ENCODE measurements around the gene RUBCNL. TPM values are rescaled to one million over a fixed set of nuclear protein-coding genes. Genes with fewer than 3 reads are reported as not detected.

The RUBCNL gene
- total RNA-seq, 2 experiments from 2014 or later: 352 to 383 TPM

DNA sequence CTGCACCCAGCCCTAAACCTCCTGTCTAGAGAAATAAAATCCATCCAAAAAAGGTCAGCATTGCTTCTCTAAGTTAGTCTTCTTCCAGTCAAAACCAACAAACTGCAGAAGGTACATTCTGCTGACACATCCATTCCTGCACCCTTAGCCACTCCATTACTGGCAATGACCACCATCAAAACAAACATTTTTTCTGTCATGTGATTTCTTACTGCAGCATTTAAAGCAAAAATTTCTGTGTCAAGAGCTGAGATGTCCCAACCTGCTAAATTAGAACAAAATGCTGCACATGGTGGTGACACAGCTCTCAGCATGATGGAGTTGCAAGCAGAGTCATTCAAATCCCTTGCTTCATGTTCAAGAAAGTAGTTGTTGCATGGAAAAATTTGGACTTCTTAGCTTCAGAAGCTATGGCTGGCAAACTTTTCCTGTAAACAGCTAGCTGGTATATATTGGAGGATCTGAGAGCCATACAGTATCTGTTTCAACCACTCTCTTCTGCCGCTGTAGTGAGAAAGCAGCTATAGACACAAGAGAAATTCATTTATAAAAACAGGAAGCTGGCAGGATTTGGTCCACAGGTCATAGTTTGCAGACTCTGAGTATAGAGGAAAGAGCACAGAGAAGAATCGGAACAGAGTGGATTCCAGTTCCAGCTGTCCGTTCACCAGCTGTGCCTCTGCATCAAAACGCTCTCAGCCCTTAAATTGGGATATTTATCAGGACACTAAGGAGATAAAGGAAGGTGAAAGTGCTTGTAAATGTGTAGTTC, 17.4 kb downstream of the RUBCNL start:
- TF ChIP-seq, protein P1, sequence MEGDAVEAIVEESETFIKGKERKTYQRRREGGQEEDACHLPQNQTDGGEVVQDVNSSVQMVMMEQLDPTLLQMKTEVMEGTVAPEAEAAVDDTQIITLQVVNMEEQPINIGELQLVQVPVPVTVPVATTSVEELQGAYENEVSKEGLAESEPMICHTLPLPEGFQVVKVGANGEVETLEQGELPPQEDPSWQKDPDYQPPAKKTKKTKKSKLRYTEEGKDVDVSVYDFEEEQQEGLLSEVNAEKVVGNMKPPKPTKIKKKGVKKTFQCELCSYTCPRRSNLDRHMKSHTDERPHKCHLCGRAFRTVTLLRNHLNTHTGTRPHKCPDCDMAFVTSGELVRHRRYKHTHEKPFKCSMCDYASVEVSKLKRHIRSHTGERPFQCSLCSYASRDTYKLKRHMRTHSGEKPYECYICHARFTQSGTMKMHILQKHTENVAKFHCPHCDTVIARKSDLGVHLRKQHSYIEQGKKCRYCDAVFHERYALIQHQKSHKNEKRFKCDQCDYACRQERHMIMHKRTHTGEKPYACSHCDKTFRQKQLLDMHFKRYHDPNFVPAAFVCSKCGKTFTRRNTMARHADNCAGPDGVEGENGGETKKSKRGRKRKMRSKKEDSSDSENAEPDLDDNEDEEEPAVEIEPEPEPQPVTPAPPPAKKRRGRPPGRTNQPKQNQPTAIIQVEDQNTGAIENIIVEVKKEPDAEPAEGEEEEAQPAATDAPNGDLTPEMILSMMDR (conservative IDR thresholded peaks at IDR 0.05; ENCODE audit: low read length): no peak
- no peak for TF ChIP-seq EZH2phosphoT487 (IDR thresholded peaks at IDR 0.05; ENCODE audit: borderline replicate concordance, low read depth, low read length)
- intact Hi-C loops (cut with micrococcal nuclease; ENCODE audit: unreplicated experiment): loop anchor here (5.0 kb wide), 1 partner anchor 183 kb away; the partner anchor contains the start of gene LRCH1
- peak; percentile 57 for DNase-seq (ENCODE audit: low spot score)
- peaks cover 99% of the 10 kb centered on the region for H3K79me2 ChIP-seq (ENCODE audit: insufficient read depth, low read depth, low read length)
- peaks cover 54% of the 10 kb centered on the region for H3K4me1 ChIP-seq (ENCODE audit: insufficient read depth, low read length, poor library complexity, severe bottlenecking)
- H3K36me3 ChIP-seq (ENCODE audit: insufficient read depth, low read length): peaks cover 100% of the 10 kb centered on the region
- CTCF ChIA-PET (ENCODE audit: unreplicated experiment): interaction anchor here (0.9 kb wide), 1 partner anchor 15 kb away, joined by 4 read pairs; no protein-coding TSS in a partner anchor
- H3K4me3 ChIP-seq (ENCODE audit: low read depth, low read length, poor library complexity, severe bottlenecking): peak overlapping the region; percentile 83
- no peaks in the 10 kb centered on the region for H3K9me3 ChIP-seq (ENCODE audit: low read length)
- H2AFZ ChIP-seq (ENCODE audit: low read length): no peak overlapping the region
- H4K20me1 ChIP-seq (ENCODE audit: insufficient read depth, low read length): peaks cover 44% of the 10 kb centered on the region; the same call in 1 of the 2 replicates
- no TSS peak for BruUV-seq (replicated peaks)
- H3K27ac ChIP-seq (ENCODE audit: low read depth, low read length, poor library complexity, severe bottlenecking): peak overlapping the region; percentile 96
- H3K9me2 ChIP-seq (ENCODE audit: insufficient read depth, low read length): no peaks in the 10 kb centered on the region
- H3K4me2 ChIP-seq (ENCODE audit: low read length): peak overlapping the region; percentile 94
- POLR2A ChIA-PET: interaction anchor here (0.6 to 8.8 kb wide), 7 partner anchors 9 to 378 kb away, joined by 3 to 211 read pairs (median 12); partner anchors contain the start of gene RUBCNL

DNA sequence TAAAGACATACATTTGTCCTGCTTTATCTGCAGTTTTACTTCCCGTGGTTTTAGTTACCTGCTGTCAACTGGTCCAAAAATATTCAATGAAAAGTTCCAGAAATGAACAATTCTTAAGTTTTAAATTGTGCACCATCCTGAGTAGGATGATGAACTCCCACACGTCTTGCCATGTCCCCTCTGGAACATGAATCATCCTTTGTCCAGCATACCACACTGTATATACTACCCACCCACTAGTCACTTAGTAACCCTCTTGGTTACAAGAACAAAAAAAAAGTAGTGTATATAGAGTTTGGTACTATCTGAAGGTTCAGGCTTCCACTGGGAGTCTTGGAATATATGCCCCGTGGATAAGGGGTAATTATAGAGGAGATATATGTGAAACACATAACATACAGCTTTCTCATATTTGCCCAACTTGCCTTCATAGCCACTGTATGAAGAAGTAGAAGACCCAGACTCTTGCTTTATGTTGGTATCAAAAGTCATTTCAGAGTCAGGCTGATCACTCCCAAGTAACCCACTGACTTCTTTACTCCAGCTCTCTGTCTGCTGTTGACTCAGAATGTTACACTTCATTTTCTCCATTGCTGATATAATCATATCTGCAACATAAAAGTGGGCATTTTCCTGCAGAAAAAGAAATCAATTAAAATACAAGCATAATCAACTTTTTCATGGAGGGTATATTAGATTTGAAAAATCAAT, 19.3 kb downstream of the RUBCNL start:
- H2AFZ ChIP-seq (ENCODE audit: low read length): no peak overlapping the region
- no peaks in the 10 kb centered on the region for H3K9me3 ChIP-seq (ENCODE audit: low read length)
- no peak for TF ChIP-seq EZH2phosphoT487 (IDR thresholded peaks at IDR 0.05; ENCODE audit: borderline replicate concordance, low read depth, low read length)
- TF ChIP-seq, protein P1 (conservative IDR thresholded peaks at IDR 0.05; ENCODE audit: low read length): no peak
- no peak overlapping the region for H3K4me3 ChIP-seq (ENCODE audit: low read depth, low read length, poor library complexity, severe bottlenecking)
- ChIA-PET CTCF (ENCODE audit: unreplicated experiment) (no interaction called here), POLR2A (interaction anchor here (4.1 to 8.8 kb wide), 2 partner anchors 14 to 22 kb away, joined by 24 to 209 read pairs; partner anchors contain the start of gene RUBCNL)
- no peak overlapping the region for H3K27ac ChIP-seq (ENCODE audit: low read depth, low read length, poor library complexity, severe bottlenecking)
- no peak for DNase-seq (ENCODE audit: low spot score)
- H3K36me3 ChIP-seq (ENCODE audit: insufficient read depth, low read length): peaks cover 99% of the 10 kb centered on the region
- H3K4me2 ChIP-seq (ENCODE audit: low read length): no peak overlapping the region
- no TSS peak for BruUV-seq (replicated peaks)
- peaks cover 96% of the 10 kb centered on the region for H3K79me2 ChIP-seq (ENCODE audit: insufficient read depth, low read depth, low read length)
- H3K4me1 ChIP-seq (ENCODE audit: insufficient read depth, low read length, poor library complexity, severe bottlenecking): peaks cover 42% of the 10 kb centered on the region
- H3K9me2 ChIP-seq (ENCODE audit: insufficient read depth, low read length): no peaks in the 10 kb centered on the region
- peaks cover 44% of the 10 kb centered on the region; the same call in 1 of the 2 replicates for H4K20me1 ChIP-seq (ENCODE audit: insufficient read depth, low read length)
- intact Hi-C loops (cut with micrococcal nuclease; ENCODE audit: unreplicated experiment): no loop called here
